DOHH2 (cell line): ENCODE results near the gene ZC3H12C.

Source experiments
- H3F3A ChIP-seq: fragments of 200-600 bp; sonication (generic), shearing (Covaris generic); 2 replicates; pipeline ENCODE4 v1.6.0; 2016; ENCODE audit warnings: antibody characterized with exemption, mild to moderate bottlenecking; ENCODE audit not compliant: control insufficient read depth, insufficient read depth
- H3K27ac ChIP-seq: fragments of 200-600 bp; sonication (generic); 2 replicates; pipeline ENCODE4 v1.5.1; 2014; ENCODE audit warnings: low read depth, mild to moderate bottlenecking, low read length, moderate library complexity
- H3K27me3 ChIP-seq: fragments of 200-600 bp; sonication (generic); 2 replicates; pipeline ENCODE4 v1.6.1; 2014; ENCODE audit warnings: mild to moderate bottlenecking, low read length, mixed read lengths; ENCODE audit not compliant: control insufficient read depth
- H3K36me3 ChIP-seq: fragments of 200-600 bp; sonication (generic); 2 replicates; pipeline ENCODE4 v1.6.1; 2014; ENCODE audit warnings: mild to moderate bottlenecking, low read length, moderate library complexity, mixed read lengths; ENCODE audit not compliant: control insufficient read depth
- H3K4me1 ChIP-seq: fragments of 200-600 bp; sonication (generic); 2 replicates; pipeline ENCODE4 v1.6.1; 2014; ENCODE audit warnings: mild to moderate bottlenecking, low read length, mixed read lengths; ENCODE audit not compliant: control insufficient read depth
- H3K4me2 ChIP-seq: fragments of 200-600 bp; sonication (generic); 2 replicates; pipeline ENCODE4 v1.6.0; 2014; ENCODE audit warnings: mild to moderate bottlenecking, low read length, moderate library complexity
- H3K4me3 ChIP-seq: fragments of 200-600 bp; sonication (generic); 2 replicates; pipeline ENCODE4 v1.5.1; 2014; ENCODE audit warnings: mild to moderate bottlenecking, low read length, mixed read lengths
- H3K79me2 ChIP-seq: fragments of 200-600 bp; sonication (generic); 2 replicates; pipeline ENCODE4 v1.6.1; 2014; ENCODE audit warnings: mild to moderate bottlenecking, low read length, mixed read lengths; ENCODE audit not compliant: control insufficient read depth
- H3K9me2 ChIP-seq: fragments of 200-600 bp; sonication (generic); replicated peaks from 2 replicates; pipeline ENCODE4 v1.6.1; 2014; ENCODE audit warnings: mild to moderate bottlenecking, low read length, mixed read lengths; ENCODE audit not compliant: control insufficient read depth
- H3K9me3 ChIP-seq: fragments of 200-600 bp; sonication (generic); 2 replicates; pipeline ENCODE4 v1.6.1; 2014; ENCODE audit warnings: antibody characterized with exemption, low read length, mixed read lengths; ENCODE audit not compliant: control insufficient read depth, insufficient read depth
- H4K20me1 ChIP-seq: fragments of 200-600 bp; sonication (generic); 2 replicates; pipeline ENCODE4 v1.6.0; 2014; ENCODE audit warnings: low read depth, mild to moderate bottlenecking, antibody characterized with exemption, low read length, moderate library complexity; ENCODE audit not compliant: control insufficient read depth, insufficient read depth
- EZH2phosphoT487 ChIP-seq: fragments of 200-600 bp; sonication (generic); IDR thresholded peaks from 2 replicates; pipeline ENCODE4 v1.6.1; 2017; ENCODE audit warnings: borderline replicate concordance, mild to moderate bottlenecking, antibody characterized with exemption, low read length, moderate library complexity, mixed read lengths
- TF ChIP-seq, protein P1 (sequence below): fragments of 200-600 bp; sonication (generic); IDR thresholded peaks from one replicate; pipeline ENCODE4 v1.5.1; 2014; ENCODE audit warnings: antibody characterized with exemption, mild to moderate bottlenecking, low read depth, low read length; ENCODE audit not compliant: poor library complexity, severe bottlenecking

Gene ZC3H12C

DNA sequence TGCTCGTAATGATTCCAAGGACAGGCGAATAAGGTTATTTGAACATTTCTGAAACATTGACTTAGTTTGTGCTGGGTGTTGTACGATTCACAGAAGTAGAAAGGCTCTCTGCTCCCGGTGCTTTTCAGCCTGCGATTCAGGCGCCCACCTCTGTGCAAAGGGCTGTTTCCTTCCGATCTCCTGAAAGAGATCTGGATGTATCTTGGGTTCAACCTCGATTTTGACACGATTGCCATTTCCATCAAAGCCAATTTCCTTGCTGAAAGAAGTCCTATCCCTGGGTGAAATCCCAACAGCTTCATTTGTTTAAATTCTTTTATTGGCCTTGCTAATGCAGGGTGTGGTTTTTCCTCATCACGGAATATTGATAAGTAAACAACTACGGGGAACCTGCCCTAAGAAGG lies 1.1 kb upstream of the ZC3H12C start:
- H3K4me3 ChIP-seq: no peak overlapping the region
- 0 out of 2 replicates have a peak, but pooled peaks cover 5% of the 10 kb centered on the region for H3K9me3 ChIP-seq
- no peak overlapping the region for H3K27ac ChIP-seq
- no peak overlapping the region for H3K4me2 ChIP-seq
- no peaks in the 10 kb centered on the region for H3K4me1 ChIP-seq
- H4K20me1 ChIP-seq: no peaks in the 10 kb centered on the region
- no peaks in the 10 kb centered on the region for H3F3A ChIP-seq
- H3K9me2 ChIP-seq: no peaks in the 10 kb centered on the region
- no peaks in the 10 kb centered on the region for H3K79me2 ChIP-seq
- peaks cover 33% of the 10 kb centered on the region for H3K27me3 ChIP-seq
- H3K36me3 ChIP-seq: no peaks in the 10 kb centered on the region
- TF ChIP-seq EZH2phosphoT487: no peak
- TF ChIP-seq, protein P1, sequence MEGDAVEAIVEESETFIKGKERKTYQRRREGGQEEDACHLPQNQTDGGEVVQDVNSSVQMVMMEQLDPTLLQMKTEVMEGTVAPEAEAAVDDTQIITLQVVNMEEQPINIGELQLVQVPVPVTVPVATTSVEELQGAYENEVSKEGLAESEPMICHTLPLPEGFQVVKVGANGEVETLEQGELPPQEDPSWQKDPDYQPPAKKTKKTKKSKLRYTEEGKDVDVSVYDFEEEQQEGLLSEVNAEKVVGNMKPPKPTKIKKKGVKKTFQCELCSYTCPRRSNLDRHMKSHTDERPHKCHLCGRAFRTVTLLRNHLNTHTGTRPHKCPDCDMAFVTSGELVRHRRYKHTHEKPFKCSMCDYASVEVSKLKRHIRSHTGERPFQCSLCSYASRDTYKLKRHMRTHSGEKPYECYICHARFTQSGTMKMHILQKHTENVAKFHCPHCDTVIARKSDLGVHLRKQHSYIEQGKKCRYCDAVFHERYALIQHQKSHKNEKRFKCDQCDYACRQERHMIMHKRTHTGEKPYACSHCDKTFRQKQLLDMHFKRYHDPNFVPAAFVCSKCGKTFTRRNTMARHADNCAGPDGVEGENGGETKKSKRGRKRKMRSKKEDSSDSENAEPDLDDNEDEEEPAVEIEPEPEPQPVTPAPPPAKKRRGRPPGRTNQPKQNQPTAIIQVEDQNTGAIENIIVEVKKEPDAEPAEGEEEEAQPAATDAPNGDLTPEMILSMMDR: no peak

DNA sequence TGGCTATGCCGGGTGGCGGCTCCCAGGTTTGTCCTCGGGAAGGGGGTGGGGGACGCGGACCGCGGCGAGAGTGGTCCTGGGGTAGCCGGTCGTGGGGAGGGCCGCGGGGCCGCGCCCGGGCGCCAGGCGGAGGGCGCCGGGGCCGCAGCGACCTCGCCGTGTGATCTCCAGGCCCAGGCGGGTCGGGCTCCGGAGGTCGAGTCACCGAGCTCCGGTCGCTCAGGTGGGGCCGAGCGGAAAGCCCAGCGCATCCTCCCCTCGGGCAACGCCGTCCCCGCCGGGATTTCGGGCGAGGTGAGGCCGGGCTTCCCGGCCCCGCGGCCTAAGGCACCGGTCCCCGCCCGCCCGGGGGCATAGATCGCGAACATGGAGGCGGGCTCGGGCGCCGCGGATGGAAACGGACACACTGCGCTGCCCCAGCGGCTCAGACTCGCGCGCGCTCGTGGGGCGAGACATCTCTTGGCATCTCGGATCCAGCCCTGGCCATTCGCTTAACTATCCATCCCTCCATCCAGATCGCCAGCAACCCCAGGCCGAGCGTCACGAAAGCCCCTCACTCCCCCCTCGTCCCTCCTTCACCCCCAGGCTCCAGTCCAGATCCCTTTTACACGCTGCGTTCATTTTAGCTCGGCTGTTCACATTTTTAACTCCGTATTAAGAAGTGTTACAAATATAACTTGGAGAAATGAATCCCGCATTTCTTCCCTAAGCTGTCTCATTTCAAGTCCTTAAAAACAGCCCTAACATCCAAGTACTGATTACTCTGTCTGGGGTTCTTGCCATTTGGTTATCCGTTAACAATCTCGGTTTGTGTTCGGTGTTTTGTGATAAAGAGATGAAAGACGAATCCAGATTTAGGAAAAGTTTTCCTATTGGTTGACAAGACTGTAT lies 460 bp downstream of the ZC3H12C start:
- no peak overlapping the region for H3K4me2 ChIP-seq
- no peaks in the 10 kb centered on the region for H3K79me2 ChIP-seq
- H3K4me3 ChIP-seq: no peak overlapping the region
- no peak overlapping the region for H3K27ac ChIP-seq
- H3F3A ChIP-seq: no peaks in the 10 kb centered on the region
- no peaks in the 10 kb centered on the region for H3K4me1 ChIP-seq
- peaks cover 33% of the 10 kb centered on the region for H3K27me3 ChIP-seq
- H3K9me3 ChIP-seq: 0 out of 2 replicates have a peak, but pooled peaks cover 5% of the 10 kb centered on the region
- no peak for TF ChIP-seq EZH2phosphoT487
- TF ChIP-seq, protein P1: no peak
- H4K20me1 ChIP-seq: no peaks in the 10 kb centered on the region
- H3K36me3 ChIP-seq: no peaks in the 10 kb centered on the region
- no peaks in the 10 kb centered on the region for H3K9me2 ChIP-seq

DNA sequence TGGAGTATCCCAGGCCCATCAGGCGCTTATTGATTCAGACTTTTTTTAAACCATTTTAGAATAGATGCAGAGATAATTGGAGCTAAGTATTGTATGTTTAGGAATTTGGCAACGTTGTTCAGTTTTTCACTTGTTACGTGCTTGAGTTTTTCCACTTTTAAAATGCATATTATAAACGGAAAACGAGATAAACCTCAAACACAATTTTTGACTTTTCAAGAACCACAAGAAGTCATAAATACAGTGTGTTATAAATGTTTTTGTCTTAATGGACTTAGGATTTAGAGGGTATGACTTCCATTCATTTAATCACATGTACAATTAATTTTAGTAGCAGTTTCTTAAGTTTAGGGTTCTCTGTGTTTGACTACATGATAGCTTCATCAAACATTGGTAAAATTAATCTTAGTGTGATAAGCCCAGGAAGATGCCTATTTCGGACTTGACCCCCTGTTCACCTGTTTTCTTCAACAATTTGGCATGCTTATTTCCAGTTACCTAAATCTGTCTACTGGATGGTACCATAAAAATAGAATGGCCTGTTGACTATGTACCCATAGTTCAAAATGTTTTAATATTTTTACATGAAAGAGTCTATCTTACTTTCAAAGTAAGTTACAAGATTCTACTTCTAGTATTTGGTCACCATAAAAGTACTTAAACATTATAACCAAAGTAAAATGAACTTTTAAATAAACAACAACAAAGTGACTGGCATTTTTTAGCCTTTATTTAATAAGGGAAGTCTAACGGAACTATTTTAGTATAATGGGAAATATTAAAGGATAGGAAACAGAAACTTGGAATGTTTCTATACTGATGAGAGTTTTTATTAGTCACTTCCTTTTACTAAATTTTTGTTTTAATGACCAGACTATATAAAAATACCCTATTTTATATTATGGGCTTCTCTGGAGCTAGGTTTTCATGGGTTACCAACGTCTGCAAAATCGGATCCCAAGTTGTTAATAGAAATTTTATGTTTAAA lies 1.4 kb downstream of the ZC3H12C start:
- H3K27ac ChIP-seq: no peak overlapping the region
- TF ChIP-seq, protein P1: no peak
- no peak for TF ChIP-seq EZH2phosphoT487
- H4K20me1 ChIP-seq: no peaks in the 10 kb centered on the region
- peaks cover 30% of the 10 kb centered on the region for H3K27me3 ChIP-seq
- 0 out of 2 replicates have a peak, but pooled peaks cover 5% of the 10 kb centered on the region for H3K9me3 ChIP-seq
- no peak overlapping the region for H3K4me3 ChIP-seq
- H3K79me2 ChIP-seq: no peaks in the 10 kb centered on the region
- no peaks in the 10 kb centered on the region for H3K9me2 ChIP-seq
- no peak overlapping the region for H3K4me2 ChIP-seq
- H3K36me3 ChIP-seq: no peaks in the 10 kb centered on the region
- no peaks in the 10 kb centered on the region for H3K4me1 ChIP-seq
- H3F3A ChIP-seq: no peaks in the 10 kb centered on the region
